CD4-positive, alpha-beta T cell treated with Interleukin-4 for 4 hours (primary cell): ENCODE measurements around the gene DKK3.
"Not testable (repeated sequence)": the region's sequence is repeated elsewhere in the genome, so short reads cannot be mapped to it uniquely, and the experiment has no call there.

ENCODE experiments used
- DNase-seq: peaks from one replicate; pipeline ENCODE4 v3.0.0-alpha.2; 2020

DKK3 gene

DNA sequence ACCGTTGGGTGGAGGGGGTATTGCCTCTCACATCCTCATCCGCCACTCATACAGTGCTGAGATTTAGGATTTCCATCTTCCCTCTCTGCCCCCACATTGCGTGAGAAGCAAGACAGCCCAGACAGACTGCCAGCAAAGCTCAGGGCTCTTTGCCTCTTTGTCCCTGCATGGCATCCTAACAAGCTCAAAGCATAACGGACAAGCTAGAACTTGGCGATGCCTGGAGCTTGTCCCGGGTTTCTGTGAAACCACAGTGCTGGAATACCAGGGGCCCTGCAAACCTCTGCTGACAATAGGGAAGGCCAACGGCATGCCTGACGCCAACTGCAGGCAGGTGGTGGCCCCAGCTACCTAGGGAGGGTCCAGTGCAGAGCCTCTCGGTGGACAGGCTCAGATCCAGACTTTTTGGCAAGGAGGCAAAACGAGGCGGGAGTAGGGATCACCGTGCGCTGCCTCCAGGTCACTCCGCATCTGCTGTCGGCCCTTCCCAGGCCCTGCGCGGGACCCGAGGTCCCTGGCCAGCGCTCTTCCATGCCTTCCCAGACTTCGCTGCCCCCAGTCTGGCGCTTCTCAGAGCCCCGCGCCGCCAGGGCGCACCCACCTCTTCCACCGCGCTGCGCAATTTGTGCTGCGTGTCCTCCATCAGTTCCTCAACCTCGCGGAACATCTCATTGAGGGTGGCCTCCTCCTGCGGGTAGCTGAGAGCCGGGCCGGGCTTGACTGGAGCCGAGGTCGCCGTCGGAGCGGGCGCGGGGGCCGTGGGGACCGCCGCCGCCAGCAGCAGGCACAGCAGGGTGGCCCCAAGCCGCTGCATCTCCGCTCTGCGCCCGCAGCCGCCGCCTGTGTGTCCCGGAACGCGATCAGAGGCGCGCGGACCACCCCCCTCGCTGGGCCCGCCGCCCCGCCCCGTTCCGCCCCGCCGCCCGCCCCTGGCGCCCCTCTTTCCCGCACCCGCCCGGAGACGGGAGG lies at the start of gene DKK3:
DKK3 (minus strand) TSS at position 858 of the 969 bp plus-strand sequence; CDS start at position 814, 44 bp downstream.
- DNase-seq: no peak

DNA sequence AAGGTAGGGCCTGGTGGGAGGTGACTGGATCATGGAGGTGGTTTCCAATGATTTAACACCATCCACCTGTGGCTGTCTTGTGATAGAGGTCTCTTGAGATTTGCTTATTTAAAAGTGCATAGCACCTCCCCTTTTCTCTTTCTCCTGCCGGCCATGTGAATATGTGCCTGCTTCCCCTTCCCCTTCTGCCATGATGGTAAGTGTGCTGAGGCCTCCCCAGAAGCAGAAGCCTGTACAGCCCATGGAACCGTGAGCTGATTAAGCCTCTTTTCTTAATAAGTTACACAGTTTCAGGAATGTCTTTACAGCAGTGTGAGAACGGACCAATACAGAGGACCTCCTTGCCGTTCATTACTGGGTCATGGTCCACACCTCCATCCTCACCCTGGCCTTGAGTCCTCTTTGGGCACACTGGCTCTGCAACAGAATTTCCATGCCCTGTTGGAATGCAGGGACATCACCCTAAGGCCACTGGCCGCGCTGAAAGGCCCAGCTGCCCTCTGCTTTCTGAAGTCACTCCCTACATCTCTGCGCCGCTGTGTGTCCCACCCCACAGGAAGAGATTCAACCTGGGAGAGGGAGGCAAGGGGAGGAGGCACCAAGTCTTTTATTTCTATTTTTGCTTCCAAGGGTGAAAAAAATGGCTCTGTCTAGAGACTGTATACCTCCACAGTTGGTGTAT lies 49.0 kb upstream of the DKK3 start:
- no peak for DNase-seq

DNA sequence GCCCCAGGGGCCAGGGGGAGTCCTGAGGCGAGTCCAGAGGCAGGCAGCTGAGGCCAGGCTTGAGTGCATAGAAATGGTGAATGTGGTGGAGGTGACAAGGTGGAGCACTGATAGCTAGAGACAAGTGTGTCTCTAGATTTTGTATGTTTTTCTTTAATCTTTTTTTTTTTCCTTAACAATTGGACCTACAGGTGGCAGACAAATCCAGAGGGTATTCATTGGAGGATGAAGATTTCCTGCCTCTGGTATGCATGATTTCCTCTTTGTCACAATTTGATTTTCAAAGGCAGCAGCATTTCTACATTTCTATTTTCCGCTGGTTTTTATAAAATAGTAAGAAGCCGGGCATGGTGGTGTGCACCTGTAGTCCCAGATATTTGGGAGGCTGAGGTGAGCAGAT lies 47.7 kb upstream of the DKK3 start:
- no peak for DNase-seq

DNA sequence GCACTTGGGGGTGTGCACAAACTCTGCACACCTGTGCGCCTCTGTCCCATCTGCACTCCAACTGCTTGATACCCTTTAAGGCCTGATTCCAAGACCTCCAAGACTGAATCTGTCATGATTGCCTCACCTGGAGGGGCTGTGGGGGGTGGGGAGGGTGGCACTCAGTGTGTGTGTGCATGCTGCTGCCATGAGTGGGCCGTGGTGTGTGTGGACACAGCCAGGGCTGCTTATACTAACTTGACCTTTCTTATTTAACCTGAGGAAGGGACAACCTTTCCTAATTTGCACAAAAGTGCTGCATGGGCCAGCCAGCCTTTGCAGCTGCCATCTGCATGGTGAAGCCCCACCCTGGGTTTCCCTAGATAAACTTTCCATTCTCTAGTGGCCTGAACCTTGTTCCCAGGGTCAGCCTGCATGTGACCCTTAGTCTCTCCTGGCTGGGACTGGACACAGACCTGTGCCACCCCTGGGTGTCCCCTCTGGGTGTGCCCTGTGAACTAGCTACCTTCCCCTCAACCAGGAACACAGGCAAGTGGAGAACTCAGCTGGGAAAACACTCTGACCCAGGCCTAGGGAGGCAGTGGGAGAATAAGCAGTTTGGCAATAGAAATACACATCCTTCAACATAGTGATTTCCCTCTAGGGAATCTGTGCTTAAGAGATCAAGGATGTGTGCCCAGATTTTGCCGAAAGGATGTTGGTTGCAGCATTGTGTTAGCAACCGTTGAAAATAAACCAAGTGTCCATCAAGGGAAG lies 45.4 kb upstream of the DKK3 start:
- DNase-seq: no peak

DNA sequence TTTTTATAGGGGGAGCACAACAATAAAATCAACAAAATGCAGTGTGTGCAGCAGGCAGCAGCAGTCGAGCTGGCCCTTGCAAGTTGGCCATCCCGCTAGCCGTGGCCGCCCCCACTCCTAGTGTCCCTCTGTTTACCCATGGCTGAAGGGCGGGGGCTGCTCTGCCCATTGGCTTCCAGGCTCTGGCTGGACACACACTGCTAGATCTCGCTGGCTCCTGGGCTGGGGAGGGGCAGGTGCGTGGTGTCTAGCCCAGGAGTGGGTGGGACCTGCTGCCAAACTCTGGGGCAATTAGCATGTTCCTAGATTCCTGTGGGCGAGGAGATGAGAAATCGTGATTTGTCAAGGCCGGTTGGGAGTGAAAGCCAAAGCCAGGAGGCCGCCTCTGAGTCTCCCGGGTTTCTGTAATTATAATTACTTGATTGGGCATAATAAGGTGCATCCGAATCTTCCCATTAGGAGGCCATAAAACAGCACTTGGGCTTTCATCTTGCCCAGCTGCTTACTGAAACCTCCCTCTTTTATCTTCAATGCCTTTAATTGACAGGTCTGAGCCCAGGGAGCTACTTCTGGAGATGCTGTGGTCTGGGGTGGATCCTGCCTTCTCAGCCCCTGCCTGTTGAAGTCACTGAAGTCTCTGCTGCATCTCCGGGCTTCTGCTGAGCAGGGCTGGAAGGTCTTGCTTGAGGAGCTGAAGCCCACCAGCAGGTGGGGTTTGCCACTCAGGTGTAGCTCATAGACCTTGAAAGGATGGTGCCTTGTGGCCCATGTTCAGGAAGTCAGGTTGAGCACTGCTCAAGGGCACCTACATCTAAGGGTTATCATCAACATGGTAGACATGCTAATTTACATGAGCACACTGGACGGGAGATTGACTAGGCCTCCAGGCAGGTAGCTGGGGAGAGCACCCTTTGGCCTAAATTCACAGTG lies 44.5 kb upstream of the DKK3 start:
- no peak for DNase-seq

DNA sequence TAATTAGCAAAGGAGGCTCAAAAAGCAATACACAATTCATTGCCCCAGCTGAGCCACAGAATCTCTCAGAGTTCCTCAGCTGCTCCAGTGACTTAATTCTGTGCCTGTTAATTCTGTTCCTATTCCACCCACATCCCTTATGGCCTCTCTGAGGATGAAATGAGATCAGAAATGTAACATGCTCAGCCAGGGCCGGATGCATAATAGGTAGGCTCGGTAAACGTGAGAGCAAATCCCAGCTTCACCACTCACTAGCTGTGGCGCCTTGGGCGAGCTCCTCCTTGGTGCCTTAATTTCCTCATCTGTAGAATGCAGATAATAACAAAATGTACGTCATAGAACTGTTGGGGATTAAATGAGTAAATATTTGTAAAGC lies 42.8 kb upstream of the DKK3 start:
- DNase-seq: no peak

DNA sequence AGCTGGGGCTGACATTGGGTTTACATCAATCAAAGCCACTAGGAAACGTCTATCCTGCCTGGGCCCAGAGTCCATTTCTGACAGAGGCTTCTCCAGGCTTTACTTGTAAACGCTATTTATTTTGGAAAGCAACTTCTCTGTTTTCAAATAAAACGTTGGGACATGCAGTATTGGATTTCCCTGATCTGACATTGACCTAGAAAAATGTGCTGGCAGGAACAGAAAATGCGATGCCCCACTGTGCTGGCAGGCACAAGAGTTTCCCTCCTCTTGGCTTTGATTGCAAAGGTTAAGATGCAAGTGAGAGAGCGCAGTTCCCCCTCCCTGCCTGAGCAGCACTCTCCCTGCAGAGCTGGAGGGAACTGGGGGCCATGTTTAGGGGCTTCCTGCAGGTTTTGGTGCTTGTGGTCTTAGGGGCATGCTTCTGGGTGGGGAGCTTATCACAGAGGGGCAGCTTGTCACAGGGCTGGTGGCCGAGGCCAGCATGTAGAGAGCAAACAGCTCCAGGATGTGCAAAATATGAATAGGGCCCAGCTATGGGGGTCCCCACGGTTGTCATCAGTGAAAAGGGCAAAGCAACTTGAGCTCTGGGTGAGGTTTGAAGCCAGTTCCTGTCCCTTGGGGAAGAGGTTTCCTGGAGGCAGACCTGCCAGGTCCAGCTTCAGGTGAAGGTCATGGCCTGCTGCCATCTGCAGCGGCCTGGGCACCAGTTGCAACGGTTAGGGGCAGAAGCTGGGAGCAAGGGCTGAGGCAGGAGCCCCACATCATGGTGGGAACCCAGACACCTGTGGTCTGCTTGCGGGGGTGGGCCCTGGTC lies 42.3 kb upstream of the DKK3 start:
- DNase-seq: no peak

DNA sequence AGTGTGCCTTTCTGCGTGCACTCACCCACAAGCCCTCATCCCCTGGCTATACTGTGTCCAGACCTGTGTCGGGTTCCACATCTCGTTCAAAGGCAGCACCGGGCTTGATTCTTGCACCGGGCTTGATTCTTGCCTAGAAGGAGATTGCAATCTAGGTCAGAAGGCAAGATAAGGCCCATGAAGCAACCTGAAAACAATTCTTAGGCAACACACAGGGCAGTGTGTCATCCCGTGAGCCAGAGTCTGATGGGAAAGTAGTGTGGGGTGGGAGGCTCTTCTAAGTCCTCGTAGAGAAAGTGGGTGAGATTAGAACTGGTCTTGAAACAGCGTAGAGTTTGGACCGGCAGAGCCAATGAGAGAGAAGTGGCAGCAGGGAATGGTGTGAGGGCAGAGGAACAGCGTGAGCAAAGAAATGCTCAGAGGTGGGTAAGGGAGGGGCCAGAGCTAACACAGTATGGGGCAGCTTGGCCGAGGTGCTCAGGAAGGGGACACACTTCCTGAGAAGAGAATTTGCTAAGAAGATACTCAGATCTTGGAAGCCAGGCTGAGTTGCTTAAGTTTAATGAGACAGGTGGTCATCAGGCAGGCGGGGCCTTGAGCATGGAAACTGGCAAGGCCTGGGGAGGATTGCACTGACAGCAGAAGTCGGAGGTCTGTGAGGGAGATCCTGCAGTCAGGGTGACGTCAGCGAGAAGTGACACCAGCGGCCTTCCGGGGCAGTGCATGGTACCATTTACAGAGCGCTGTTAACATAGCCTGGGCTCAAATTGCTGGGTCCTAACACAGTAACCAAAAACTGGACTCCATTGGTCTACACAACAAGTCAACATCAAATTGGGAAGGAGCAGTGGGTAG lies 40.7 kb upstream of the DKK3 start:
- DNase-seq: no peak

DNA sequence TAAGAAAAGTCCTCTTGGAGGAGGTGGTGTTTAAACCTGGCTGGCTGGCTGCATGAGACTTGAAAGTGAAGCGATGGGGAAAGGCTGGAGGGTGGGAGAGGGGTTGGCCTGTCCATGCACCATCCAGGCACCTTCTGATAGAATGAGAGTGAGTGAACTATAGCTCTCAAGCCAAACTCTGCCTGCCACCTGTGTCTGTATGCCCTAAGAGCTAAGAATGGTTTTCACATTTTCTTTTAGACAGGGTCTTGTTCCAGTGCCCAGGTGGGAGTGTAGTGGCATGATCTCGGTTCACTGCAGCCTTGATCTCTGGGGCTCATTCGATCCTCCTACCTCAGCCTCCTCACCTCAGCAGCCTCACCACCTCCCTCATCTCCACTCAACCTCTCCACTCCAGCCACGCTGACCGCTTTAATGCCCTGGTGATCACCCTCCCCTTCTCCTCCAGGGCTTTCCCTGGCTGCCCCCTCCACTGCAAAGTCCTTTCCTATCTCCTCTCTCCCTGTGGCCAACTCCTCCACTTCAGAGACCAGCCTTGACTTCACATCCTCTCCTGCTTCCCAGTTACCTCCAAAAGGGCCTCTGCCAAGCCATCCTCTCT lies 38.3 kb upstream of the DKK3 start:
- no peak for DNase-seq

DNA sequence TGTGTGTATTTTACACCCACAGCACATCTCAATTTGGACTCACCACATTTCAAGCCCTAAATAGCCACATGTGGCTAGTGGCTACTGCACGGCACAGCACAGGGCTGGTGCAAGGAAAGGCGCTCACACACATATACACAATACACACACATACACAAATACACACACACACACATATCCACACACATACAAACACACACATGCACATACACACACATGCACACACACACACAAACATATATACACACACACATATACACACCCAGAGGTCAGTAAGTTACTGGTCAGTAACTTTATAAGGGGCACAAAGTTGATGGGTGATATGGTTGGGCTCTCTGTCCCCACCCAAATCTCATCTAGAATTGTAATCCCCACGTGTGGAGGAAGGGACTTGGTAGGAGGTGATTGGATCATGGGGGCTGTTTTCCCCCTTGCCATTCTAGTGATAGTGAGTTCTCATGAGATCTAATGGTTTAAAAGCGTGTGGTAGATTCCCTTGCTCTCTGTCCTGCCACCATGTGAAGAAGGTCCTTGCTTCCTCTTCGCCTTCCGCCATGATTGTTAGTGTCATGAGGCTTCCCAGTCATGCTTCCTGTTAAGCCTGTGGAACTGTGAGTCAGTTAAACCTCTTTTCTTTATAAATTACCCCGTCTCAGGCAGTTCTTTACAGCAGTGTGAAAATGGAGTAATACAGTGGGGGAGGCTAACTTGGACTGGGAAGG lies 37.6 kb upstream of the DKK3 start:
- DNase-seq: peak; percentile 8

DNA sequence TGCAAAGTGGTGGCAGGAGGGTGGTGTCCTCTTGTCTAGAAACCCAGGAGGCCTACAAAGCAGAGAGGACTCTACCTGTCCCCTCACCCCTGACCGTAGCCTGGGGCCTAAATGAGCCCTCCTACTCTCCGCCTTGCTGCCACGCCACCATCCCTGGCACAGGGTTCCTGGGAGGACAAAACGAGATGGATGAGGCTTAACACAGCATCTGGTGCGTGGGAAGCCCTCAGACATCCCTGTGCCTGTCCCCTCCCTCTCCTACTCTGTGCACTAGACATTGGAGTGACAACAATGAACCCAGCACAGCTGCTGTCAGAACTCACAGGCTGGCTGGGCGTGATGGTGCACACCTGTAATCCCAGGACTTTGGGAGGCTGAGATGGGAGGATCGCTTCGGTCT lies 36.4 kb upstream of the DKK3 start:
- DNase-seq: no peak

DNA sequence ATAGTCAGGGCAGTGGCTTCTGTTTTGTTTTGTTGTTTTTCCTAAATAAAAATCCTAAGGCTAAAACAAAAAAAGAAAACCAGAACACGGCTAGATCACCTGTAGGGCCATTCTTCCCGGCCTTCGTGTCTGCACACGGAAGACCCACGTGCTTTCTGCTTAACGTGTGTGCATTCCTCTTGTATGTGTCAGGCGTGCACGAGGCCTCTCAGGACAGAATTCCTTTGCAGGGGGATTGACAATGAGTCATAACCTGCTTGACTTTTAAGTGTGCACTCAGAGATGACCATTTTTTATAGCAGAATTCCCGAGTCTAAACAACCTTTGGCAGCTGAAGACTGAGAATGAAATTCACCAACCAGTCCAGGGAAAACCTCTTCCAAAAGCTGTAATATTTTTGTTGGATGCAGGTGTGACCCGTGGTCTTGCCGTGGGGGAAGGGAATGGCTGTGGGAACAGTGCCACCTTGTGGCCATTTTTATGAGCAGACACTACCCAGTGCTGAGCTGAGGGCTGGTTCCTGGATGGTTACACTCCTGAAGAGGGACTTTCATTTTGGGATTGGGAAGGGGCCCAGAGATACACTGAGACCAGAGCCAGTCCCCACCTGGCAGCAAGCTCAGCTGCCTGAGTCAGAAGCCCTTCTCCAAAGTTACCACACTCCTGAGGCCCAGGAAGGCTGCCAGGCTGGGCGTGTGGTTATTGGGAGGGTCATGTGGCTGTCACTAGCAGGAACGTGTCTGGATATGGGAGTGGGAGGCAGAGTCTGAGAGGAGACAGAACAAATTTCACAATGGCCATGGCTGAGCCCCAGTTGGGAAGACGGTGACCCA lies 35.7 kb upstream of the DKK3 start:
- peak; percentile 54 for DNase-seq

DNA sequence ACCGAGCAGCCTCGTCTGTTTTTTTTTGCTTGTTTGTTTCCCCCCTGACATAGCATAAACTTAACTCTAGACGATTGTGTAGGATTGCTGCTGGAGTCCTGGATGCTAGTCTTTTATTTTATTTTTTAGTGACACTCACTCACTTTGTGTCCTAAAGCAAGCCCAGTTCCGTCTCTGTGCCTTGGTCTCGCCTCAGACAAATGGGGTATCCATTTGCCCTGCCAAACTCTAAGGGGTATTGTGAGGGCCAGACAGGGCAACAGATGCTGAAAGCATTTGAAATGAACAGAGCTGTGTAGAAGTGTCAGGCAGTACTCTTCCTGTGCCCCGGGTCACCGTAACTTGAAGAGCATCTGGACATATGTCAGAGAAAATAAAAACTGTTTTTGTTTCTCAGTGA lies 34.8 kb upstream of the DKK3 start:
- DNase-seq: no peak

DNA sequence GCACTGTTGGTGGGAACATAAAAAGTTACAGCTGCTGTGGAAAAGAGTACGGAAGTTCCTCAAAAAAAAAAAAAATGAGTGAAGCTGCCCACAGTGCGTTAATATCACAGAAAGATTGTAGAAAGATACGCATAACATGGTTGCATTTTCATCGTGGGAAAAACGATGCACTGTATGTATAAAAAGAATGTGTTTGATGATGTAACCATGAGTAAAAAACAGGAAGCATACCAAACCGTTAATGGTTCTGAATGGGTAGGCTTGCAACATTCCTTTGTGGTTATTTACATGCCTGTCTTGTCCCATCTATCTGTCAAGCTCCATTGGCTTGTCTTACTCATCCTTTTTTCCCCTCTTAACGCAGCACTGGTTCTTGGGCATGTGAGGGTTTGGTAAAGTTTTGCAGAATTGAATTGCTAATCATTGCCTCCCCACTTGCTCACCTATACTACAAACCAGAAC lies 33.8 kb upstream of the DKK3 start:
- DNase-seq: no peak

DNA sequence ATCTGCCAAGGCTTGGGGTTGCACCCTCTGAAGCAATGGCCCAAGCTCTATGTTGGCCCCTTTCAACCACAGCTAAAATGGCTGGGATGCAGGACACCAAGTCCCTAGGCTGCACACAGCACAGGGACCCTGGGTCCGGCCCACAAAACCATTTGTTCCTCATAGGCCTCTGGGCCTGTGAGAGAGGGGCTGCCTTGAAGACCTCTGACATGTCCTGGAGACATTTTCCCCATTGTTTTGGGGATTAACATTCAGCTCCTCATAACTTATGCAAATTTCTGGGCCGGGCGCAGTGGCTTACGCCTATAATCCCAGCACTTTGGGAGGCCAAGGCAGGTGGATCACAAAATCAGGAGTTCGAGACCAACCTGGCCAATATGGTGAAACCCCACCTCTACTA lies 32.3 kb upstream of the DKK3 start:
- not testable (repeated sequence) for DNase-seq

DNA sequence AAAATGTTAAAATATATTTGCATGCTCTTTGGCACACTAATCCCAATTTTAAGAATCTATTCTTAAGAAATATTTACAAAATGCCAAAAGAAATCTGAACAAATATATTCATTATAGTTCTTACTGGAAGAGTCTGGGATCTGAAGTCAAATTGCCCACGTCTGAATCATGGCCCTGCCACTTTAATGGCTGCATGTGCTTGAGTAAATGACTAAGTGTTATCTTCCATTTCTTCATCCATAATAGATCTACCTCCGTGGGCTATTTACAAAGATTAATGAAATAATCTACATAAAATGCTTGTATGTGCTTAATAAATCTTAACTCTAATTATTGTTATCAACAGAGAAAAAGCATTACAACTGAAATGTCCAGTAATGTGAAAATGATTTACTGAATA lies 24.5 kb upstream of the DKK3 start:
- no peak for DNase-seq

DNA sequence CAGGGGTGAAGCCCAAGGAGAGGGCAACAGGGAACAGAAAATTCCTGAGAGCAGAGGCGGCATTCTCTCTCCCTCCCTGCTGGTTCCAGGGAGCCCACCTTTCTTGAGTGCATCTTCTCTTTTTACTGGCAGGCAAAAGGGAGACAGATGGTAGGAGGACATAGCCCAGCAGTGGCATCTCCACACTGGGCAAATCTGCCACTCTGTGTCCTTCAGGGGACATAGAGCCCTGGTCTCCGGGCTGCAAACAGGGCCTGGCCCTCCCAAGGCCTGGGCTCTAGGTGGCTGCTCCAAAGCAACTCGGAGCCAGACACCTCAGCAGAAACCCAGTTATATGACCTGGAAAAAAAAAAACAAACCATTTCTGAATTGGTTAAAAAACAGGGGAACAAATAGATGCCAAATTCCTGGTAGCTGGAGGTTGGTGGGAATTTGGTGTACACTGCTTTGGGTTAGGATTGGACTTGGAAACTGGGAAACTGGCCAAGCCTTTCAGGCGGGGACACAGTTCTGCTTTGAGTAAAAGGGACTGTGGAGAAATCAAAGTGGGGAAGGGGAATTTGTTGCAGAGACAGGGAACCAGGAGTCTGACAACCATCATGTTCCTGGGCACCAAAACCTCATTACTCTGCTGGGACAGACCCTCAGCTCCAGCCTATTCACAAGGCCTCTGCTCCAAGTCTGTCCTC lies 23.6 kb upstream of the DKK3 start:
- no peak for DNase-seq
